Muscle layer of duodenum (tissue), 2 donors: ENCODE data around the gene MGST2.

Experiments used
- H3K27ac ChIP-seq: one replicate; pipeline ENCODE4 v1.7.0; 2013; ENCODE audit warnings: mild to moderate bottlenecking, low read length
- H3K27me3 ChIP-seq: one replicate; pipeline ENCODE4 v1.7.0; 2013; ENCODE audit warnings: low read depth, mild to moderate bottlenecking, control low read depth, low read length
- H3K36me3 ChIP-seq, 2 donors: one replicate each; pipeline ENCODE4 v1.7.0; 2013; ENCODE audit warnings: low read length in 2 of 2, control low read depth in 1 of 2, mild to moderate bottlenecking in 1 of 2; ENCODE audit not compliant: insufficient read depth in 2 of 2, control insufficient read depth in 1 of 2
- H3K4me1 ChIP-seq, 2 donors: one replicate each; pipeline ENCODE4 v1.7.0; 2013; ENCODE audit warnings: low read length in 2 of 2, mild to moderate bottlenecking in 2 of 2, control low read depth in 1 of 2, moderate library complexity in 1 of 2; ENCODE audit not compliant: insufficient read depth in 2 of 2, control insufficient read depth in 1 of 2
- H3K4me3 ChIP-seq, 2 donors: one replicate each; pipeline ENCODE4 v1.7.0; 2013; ENCODE audit warnings: low read length in 2 of 2, low read depth in 1 of 2, mild to moderate bottlenecking in 1 of 2
- H3K9me3 ChIP-seq, 2 donors: one replicate each; pipeline ENCODE4 v1.7.0; 2013; ENCODE audit warnings: low read length in 2 of 2, control low read depth in 1 of 2, mild to moderate bottlenecking in 1 of 2; ENCODE audit not compliant: control insufficient read depth in 1 of 2
- donor health status: healthy.

The MGST2 gene

GRCh38 chr4:139674875-139675550 is 9.4 kb downstream of the MGST2 start:
- Histone ChIP-seq H3K9me3 (no peaks in the 10 kb centered on the region), H3K4me3 (no peak overlapping the region), H3K4me1 (no peaks in the 10 kb centered on the region), H3K27ac (no peak overlapping the region), H3K27me3 (no peaks in the 10 kb centered on the region), H3K36me3 (peaks cover 15 to 25% of the 10 kb centered on the region in 2 donors)

GRCh38 chr4:139675651-139676050 is 10.0 kb downstream of the MGST2 start:
- H3K27ac ChIP-seq = no peak overlapping the region
- no peak overlapping the region for H3K4me3 ChIP-seq
- no peaks in the 10 kb centered on the region for H3K9me3 ChIP-seq
- H3K36me3 ChIP-seq = peaks cover 15 to 26% of the 10 kb centered on the region in 2 donors
- no peaks in the 10 kb centered on the region for H3K27me3 ChIP-seq
- no peaks in the 10 kb centered on the region for H3K4me1 ChIP-seq

- Histone ChIP-seq H3K36me3 (peaks cover 15 to 26% of the 10 kb centered on the region in 2 donors), H3K27ac (no peak overlapping the region), H3K9me3 (no peaks in the 10 kb centered on the region), H3K4me1 (no peaks in the 10 kb centered on the region), H3K27me3 (no peaks in the 10 kb centered on the region), H3K4me3 (no peak overlapping the region)
Measured at GRCh38 chr4:139676365-139676764, 10.7 kb downstream of the MGST2 start.

GRCh38 chr4:139676913-139677585 is 11.4 kb downstream of the MGST2 start:
- H3K27me3 ChIP-seq = no peaks in the 10 kb centered on the region
- no peak overlapping the region for H3K4me3 ChIP-seq
- H3K27ac ChIP-seq = no peak overlapping the region
- H3K36me3 ChIP-seq = peaks cover 15 to 22% of the 10 kb centered on the region in 2 donors
- H3K4me1 ChIP-seq = no peaks in the 10 kb centered on the region
- H3K9me3 ChIP-seq = no peaks in the 10 kb centered on the region

- Histone ChIP-seq H3K27ac (no peak overlapping the region), H3K27me3 (no peaks in the 10 kb centered on the region), H3K9me3 (no peaks in the 10 kb centered on the region), H3K36me3 (peaks cover 18% of the 10 kb centered on the region in 2 donors), H3K4me3 (no peak overlapping the region), H3K4me1 (peaks cover 4 to 11% of the 10 kb centered on the region in 2 donors)
Measured at GRCh38 chr4:139682309-139682708, 16.7 kb downstream of the MGST2 start.

GRCh38 chr4:139682741-139683151 is 17.1 kb downstream of the MGST2 start:
- peaks cover 18% of the 10 kb centered on the region in 2 donors for H3K36me3 ChIP-seq
- H3K9me3 ChIP-seq = no peaks in the 10 kb centered on the region
- H3K27me3 ChIP-seq = no peaks in the 10 kb centered on the region
- H3K4me3 ChIP-seq = no peak overlapping the region
- peaks cover 8 to 15% of the 10 kb centered on the region in 2 donors for H3K4me1 ChIP-seq
- H3K27ac ChIP-seq = no peak overlapping the region

- Histone ChIP-seq H3K4me1 (peaks cover 10 to 15% of the 10 kb centered on the region in 2 donors), H3K27me3 (no peaks in the 10 kb centered on the region), H3K36me3 (peaks cover 6 to 8% of the 10 kb centered on the region in 2 donors), H3K27ac (no peak overlapping the region), H3K4me3 (no peak overlapping the region), H3K9me3 (no peaks in the 10 kb centered on the region)
Measured at GRCh38 chr4:139684351-139684750, 18.7 kb downstream of the MGST2 start.

- no peak overlapping the region for H3K4me3 ChIP-seq
Measured at GRCh38 chr4:139685180-139685579, 19.6 kb downstream of the MGST2 start.

GRCh38 chr4:139686130-139686529 is 20.5 kb downstream of the MGST2 start:
- Histone ChIP-seq H3K4me1 (peaks cover 10 to 15% of the 10 kb centered on the region in 2 donors), H3K4me3 (no peak overlapping the region), H3K27ac (no peak overlapping the region), H3K9me3 (no peaks in the 10 kb centered on the region), H3K27me3 (no peaks in the 10 kb centered on the region), H3K36me3 (peaks cover 0 to 6% of the 10 kb centered on the region in 2 donors)

More at GRCh38 chr4:139685180-139685579, 19.6 kb downstream of the MGST2 start:
- Histone ChIP-seq H3K4me1 (peaks cover 10 to 15% of the 10 kb centered on the region in 2 donors), H3K27me3 (no peaks in the 10 kb centered on the region), H3K27ac (no peak overlapping the region), H3K9me3 (no peaks in the 10 kb centered on the region), H3K36me3 (peaks cover 0 to 6% of the 10 kb centered on the region in 2 donors)

GRCh38 chr4:139686988-139687387 is 21.4 kb downstream of the MGST2 start:
- H3K9me3 ChIP-seq = no peaks in the 10 kb centered on the region
- H3K27ac ChIP-seq = peak overlapping the region; percentile 8
- peaks cover 10 to 15% of the 10 kb centered on the region in 2 donors for H3K4me1 ChIP-seq
- no peak overlapping the region for H3K4me3 ChIP-seq
- no peaks in the 10 kb centered on the region for H3K27me3 ChIP-seq
- H3K36me3 ChIP-seq = peaks cover 0 to 7% of the 10 kb centered on the region in 2 donors

- H3K36me3 ChIP-seq = peaks cover 0 to 10% of the 10 kb centered on the region in 2 donors
- H3K27ac ChIP-seq = no peak overlapping the region
- H3K9me3 ChIP-seq = no peaks in the 10 kb centered on the region
- H3K4me1 ChIP-seq = peaks cover 11 to 18% of the 10 kb centered on the region in 2 donors
- H3K27me3 ChIP-seq = no peaks in the 10 kb centered on the region
- H3K4me3 ChIP-seq = no peak overlapping the region
Measured at GRCh38 chr4:139689093-139689722, 23.6 kb downstream of the MGST2 start.
